GM19240 (cell line): ENCODE results near the gene NUTF2.
"Not testable (repeated sequence)": the region's sequence is repeated elsewhere in the genome, so short reads cannot be mapped to it uniquely, and the experiment has no call there.

Experiments used
- DNase-seq: peaks from one replicate; pipeline ENCODE4 v3.0.0; 2011; ENCODE audit warnings: low spot score; ENCODE audit not compliant: insufficient read length

NUTF2 gene

DNA sequence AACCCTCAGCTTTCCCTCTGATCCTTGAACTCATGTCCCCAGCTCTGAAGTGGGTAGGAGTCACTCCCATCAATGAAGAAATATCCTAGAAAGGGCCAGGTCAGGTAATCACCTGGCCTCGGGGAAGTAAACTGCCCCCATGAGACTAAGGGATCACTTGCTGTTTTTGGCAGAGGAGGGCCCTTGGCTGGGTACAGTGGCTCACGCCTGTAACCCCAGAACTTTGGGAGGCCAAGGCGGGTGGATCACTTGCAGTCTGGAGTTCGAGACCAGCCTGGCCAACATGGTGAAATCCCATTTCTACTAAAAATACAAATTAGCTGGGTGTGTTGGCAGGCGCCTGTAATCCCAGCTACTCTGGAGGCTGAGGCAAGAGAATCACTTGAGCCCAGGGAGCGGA, 17.3 kb downstream of the NUTF2 start:
- DNase-seq, result not testable (repeated sequence)

GRCh38 chr16:67864594-67864993, 17.9 kb downstream of the NUTF2 start:
- DNase-seq, result no peak

- DNase-seq, result no peak
Measured at GRCh38 chr16:67865318-67865717, 18.6 kb downstream of the NUTF2 start.

DNA sequence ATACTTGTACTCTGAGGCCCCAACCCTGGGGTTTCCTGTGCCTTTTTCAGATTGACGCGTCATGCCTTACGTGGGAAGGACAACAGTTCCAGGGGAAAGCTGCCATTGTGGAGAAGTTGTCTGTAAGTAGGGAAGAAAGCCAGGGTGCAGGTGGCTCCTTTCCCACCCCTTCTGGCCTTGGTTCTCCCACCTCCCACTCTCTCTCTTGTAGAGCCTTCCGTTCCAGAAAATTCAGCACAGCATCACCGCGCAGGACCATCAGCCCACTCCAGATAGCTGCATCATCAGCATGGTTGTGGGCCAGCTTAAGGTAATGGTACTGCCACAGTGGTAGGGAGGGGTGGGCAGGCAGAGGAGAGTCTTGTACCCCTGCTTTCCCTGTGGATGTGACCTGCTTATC, 21.6 kb downstream of the NUTF2 start:
- no peak for DNase-seq

DNA sequence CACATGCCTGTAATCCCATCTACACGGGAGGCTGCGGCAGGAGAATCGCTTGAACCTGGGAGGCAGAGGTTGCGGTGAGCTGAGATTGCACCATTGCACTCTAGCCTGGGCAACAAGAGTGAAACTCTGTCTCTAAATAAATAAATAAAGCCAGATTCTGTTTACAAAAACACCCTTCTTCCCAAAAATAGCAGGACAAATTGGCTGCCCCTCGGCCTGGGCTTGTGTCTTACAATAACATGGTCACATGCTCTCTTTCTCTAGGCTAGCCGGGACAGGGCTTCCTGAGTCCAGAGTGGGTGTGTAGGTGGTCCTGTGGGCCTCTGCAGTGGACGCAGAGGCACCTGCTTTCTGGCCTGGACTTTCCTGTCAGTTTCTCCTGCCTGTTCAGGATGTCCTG, 22.9 kb downstream of the NUTF2 start:
- no peak for DNase-seq

- DNase-seq, result no peak
Measured at GRCh38 chr16:67871256-67871655, 24.5 kb downstream of the NUTF2 start.

DNA sequence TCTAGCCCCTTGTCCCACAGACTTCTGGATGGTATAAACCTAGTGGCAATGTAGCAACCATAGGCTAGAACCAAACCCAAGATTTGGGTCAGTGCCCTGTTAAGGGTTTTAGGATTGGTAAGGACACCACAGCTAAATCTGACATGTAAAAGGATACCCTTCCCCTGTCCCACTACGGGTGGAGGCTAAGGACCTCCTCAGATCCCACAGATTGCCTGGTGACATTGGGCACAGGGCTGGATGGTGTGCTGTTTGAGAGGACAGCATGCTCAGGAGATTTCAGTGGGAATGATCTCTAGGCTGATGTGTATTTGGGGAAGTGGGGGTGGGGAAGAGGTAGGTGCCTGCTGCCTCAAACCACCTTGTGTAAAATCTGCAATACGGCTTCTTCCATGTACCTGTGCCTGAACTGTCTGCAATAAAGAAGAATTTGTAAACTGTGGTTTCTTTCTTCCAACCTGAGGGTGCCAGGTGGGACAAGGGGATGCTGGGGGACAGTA, 25.4 kb downstream of the NUTF2 start:
- DNase-seq, result no peak

DNA sequence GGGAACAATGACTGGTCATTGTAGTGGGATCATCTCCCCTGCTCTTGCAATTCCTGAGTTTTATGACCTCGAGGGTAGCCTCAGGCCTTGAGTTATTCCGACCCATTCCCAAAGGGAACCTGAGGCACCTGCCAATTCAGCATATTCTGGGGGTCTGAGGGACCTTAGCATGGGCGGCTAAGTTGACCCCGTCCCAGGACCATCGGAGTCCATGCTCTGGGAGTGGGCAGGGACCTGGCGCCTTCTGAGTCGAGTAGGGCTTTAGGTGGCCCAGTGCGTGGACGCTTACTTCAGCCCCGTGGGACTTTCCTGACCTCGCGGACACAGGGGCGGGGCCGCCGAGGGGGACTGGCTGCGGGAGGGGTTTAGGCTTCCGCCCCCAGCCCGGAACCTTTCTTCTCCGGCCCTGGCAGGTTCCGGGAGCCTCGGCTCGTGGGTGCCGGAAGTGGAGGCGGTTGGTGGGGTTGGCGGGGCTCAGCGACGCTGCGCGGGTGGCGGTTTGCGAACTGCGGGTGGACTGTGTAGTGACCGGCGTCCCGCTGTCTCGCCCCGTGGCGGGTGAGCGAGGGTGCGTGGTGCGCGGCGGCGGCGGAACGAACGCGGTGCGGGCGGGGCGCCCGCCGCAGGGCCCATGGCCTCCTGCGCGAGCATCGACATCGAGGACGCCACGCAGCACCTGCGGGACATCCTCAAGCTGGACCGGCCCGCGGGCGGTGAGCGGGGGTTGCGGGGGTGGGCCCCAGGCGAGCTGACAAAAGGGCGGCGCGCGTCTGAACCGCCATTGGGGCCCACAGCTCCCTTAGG, 26.1 kb downstream of the NUTF2 start, which contains the start of gene EDC4:
TSS of gene EDC4 (plus strand) at position 422 of the 804 bp plus-strand sequence. CDS start at position 632, 210 bp downstream.
- DNase-seq, result peak; percentile 91

DNA sequence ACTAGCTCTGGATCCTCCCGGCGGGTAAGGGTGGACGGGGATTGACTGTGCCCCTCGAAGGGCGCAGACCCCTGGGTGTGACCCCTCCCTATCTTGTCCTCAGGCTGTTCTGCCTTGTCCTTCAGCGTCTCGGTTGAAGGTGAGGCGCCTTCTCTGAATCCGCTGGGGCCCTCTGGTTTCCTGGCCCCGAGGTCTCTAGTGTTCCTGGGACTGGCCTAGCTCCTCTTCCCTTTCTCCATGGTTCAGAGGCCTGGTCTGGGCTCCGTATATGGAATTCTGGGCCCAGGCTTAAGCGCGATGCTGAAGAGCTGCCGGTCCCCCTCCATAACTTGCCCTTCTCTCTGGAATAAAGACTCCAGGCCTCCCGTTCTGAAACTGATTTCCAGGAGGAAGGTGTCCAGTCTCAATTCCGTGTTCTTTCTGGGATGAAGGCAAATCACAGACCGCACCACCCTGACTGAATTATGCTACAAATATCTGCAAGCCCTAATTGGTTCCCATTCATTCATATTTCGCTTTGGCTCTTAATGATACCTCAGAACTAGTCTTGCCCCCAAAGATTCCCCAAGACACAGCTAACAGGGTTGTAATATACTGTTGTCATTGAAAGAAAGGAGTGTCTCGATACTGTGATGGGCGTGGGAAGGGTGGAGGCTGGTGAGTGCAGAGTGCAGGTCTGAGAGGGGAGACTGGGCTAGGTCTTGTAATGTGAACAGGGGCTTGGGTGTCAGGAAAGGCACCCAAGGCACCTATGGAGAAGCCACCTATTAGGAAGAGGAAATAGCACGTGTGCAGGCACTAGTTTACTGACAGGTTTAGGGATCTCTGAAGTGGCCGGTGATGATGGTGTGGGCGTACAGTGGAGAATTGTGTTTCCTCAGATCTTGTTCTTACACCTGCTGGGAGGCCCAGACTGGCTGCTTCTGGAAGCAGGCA, 27.0 kb downstream of the NUTF2 start:
- no peak for DNase-seq

- no peak for DNase-seq
Measured at GRCh38 chr16:67874372-67874771, 27.6 kb downstream of the NUTF2 start.

DNA sequence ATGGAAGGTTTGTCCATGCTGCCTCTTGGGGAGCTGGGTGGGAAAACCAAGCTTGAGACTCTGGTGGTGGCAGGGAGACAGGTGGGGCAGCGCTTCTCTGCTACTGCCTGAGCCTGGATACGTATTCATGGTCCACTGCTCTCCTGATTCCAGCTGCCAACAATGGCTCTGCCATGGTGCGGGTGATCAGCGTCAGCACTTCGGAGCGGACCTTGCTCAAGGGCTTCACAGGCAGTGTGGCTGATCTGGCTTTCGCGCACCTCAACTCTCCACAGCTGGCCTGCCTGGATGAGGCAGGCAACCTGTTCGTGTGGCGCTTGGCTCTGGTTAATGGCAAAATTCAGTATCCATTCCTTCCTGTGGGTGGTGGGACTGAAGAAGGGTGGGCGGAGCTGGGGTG, 30.3 kb downstream of the NUTF2 start:
- DNase-seq, result no peak

DNA sequence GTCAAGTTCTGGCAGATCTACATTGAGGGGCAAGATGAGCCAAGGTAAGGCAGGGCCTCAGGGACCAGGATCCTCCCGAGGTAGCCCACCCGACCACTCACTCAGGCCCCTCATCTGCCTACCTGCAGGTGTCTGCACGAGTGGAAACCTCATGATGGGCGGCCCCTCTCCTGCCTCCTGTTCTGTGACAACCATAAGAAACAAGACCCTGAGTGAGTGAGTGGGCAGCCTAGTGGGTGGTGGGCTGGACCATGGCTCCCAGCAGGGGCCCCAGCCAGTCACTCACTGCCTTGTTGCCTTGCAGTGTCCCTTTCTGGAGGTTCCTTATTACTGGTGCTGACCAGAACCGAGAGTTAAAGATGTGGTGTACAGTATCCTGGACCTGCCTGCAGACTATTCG, 31.5 kb downstream of the NUTF2 start:
- no peak for DNase-seq

GRCh38 chr16:67878846-67879245, 32.1 kb downstream of the NUTF2 start:
- DNase-seq, result no peak

DNA sequence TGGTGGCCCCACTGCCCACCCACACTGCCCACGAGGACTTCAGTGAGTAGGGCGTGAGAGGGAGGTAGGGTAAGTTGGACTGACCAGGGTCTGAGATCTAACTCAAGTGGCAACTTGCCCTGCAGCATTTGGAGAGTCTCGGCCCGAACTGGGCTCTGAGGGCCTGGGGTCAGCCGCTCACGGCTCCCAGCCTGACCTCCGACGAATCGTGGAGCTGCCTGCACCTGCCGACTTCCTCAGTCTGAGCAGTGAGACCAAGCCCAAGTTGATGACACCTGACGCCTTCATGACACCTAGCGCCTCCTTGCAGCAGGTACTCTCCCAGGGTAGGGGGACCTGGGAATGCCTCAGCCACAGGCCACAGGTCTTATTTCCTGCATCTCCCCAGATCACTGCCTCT, 32.7 kb downstream of the NUTF2 start:
- no peak for DNase-seq

- no peak for DNase-seq
Measured at GRCh38 chr16:67879936-67880335, 33.2 kb downstream of the NUTF2 start.

GRCh38 chr16:67880584-67880983, 33.9 kb downstream of the NUTF2 start:
- no peak for DNase-seq

DNA sequence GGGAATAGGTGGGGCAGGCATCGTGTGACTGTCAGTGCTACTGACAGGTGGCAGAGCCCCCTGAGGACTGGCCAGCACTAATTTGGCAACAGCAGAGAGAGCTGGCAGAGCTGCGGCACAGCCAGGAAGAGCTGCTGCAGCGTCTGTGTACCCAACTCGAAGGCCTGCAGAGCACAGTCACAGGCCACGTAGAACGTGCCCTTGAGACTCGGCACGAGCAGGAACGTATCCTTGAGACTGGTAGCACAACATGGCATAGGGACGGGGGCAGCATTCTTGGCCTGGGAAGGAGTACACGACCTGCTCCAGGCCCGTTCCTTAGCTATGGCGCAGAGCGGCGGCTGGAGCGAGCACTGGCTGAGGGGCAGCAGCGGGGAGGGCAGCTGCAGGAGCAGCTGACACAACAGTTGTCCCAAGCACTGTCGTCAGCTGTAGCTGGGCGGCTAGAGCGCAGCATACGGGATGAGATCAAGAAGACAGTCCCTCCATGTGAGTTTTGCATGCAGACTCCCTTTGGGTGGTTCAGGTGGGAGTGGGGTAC, 35.0 kb downstream of the NUTF2 start:
- DNase-seq, result no peak

- no peak for DNase-seq
Measured at GRCh38 chr16:67882374-67883145, 35.8 kb downstream of the NUTF2 start.

GRCh38 chr16:67883146-67883871, 36.6 kb downstream of the NUTF2 start:
- DNase-seq, result no peak

- peak; percentile 57 for DNase-seq
Measured at GRCh38 chr16:67883872-67884261, 37.1 kb downstream of the NUTF2 start.
